Measurements from ENCODE around the gene KIF5A.
"Not testable (repeated sequence)": the region's sequence is repeated elsewhere in the genome, so short reads cannot be mapped to it uniquely, and the experiment has no call there.

KIF5A gene

DNA sequence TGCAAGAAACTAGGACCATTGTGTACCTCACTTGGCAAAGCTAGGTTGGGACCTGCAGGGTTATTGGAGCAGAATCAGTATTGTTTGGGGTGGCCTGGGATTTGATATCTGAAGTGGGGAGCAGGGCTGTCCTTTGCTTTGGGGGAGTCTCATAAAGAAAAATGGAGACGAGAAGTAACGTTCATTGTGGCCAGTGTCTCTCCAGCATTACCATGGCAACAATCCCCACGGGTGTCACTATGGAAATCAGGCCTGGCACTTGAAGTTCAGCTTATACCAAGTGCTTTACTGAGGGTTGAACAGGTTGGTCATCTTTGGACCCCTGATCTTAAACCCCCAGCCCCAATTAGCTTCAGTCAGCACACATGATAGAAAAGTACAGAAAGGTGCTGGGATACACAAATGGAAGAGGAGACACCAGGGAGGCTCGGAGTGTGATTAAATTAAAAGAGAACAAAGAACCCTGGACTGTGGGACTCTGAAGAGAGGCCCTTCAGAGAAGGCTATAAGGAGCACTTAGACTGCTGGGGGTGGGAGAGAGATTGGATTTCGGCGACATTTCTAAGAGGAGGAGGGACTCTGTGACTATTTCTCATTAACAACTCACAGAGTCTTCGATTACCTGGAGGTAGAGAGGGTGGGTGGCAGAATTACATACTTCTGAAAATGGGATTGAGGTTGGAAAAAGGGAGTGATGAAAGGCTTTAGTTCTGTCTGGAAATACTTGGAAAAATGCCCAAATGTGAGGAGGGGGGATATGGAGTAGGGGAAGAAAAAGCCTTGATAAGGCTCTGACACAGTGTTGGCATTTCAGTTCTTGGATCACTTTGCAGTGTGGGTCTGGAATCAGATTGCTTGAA, 3.7 kb downstream of the KIF5A start:
- DNase-seq, result peak in 1 of 51 donors; percentile 9

DNA sequence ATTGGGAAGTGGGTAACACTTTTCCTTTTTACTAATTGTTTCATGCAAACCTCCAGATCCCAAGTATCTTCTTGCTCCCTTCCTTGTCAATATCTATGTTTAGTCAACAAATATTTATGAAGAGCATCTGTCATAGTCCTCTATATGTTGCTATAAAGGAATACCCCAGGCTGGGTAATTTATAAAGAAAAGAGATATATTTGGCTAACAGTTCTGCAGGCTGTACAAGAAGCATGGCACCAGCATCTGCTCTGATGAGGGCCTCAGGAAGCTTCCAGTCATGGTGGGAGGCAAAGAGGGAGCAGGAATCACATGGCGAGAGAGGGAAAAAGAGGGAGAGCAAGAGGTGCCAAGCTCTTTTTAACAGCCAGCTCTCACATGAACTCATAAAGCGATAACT, 4.6 kb downstream of the KIF5A start:
- DNase-seq, result no peak

DNA sequence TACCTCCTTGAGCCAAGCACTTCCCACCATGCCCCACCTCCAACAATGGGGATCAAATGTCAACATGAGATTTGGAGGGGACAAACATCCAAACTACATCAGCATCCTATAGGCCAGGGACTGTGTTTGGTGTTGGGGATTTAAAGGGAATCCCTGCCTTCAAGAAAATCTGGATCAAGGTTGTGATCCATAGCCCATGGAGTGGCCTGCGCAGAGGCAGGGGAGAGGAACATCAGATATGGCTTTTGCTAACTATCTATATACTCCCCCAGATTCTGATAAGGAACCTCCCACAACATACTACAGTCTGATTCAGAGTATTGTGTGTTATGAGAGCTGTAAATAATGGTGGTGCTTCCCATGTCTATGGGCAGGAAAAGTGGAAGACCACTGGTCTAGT, 5.1 kb downstream of the KIF5A start:
- no peak for DNase-seq

DNA sequence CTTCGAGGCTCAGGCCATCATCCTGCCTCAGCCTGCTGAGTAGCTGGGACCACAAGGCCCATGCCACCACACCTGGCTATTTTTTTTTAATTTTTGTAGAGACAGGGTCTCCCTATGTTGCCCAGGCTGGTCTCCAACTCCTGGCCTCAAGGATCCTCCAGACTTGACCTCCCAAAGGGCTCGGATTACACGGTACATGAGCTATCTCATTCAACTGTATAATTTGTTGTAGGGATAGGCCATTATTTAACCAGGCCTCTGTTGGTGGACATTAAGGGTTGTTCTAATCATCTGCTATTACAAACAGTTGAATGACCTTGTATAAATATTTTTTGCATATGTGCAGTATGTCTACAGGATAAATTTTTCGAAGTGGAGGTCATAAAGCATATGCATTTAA, 9.0 kb downstream of the KIF5A start:
- no peak for DNase-seq

DNA sequence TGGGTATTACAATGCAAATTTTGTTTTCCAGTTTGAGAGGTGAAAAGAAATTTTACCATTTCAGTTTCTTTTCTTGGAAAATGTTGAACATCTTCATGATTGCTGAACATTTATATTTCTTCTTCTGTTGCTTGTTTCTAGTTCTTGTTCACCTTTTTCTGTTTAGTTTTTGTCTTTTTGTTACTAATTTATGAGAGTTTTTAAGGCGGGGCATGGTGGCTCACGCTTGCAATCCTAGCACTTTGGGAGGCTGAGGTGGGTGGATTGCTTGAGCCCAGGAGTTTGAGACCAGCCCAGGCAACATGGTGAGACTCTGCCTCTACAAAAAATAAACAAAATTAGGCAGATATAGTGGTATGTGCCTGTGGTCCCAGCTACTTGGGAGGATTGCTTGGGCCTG, 10.7 kb downstream of the KIF5A start:
- DNase-seq, result no peak

DNA sequence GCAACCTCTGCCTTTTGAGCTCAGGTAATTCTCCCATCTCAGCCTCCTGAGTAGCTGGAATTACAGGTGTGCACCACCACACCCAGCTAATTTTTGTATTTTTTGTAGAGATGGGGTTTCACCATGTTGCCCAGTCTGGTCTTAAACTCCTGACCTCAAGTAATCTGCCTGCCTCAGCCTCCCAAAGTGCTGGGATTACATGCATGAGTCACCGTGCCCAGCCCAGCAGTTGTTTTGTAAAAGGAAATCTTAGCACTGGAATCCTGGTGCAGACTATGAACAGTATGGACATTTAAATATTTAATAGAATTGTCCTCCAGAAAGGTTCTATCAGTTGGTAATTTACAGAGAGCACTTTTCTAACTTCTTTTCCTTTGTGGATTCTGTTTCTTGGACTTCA, 11.3 kb downstream of the KIF5A start:
- not testable (repeated sequence) for DNase-seq

DNA sequence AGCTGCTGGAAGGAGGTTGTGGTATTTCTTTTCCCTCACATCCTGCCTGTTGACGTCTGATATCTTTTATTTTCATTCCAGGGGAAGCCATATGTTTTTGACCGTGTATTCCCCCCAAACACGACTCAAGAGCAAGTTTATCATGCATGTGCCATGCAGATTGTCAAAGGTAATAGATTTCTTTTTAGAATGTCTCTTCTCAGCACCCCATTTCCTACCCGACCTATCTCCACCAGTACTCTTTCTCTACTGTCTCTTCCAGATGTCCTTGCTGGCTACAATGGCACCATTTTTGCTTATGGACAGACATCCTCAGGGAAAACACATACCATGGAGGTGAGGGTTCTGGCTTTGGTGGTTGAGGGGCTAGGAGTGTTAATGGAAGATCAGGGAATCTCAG, 13.5 kb downstream of the KIF5A start:
- no peak for DNase-seq

DNA sequence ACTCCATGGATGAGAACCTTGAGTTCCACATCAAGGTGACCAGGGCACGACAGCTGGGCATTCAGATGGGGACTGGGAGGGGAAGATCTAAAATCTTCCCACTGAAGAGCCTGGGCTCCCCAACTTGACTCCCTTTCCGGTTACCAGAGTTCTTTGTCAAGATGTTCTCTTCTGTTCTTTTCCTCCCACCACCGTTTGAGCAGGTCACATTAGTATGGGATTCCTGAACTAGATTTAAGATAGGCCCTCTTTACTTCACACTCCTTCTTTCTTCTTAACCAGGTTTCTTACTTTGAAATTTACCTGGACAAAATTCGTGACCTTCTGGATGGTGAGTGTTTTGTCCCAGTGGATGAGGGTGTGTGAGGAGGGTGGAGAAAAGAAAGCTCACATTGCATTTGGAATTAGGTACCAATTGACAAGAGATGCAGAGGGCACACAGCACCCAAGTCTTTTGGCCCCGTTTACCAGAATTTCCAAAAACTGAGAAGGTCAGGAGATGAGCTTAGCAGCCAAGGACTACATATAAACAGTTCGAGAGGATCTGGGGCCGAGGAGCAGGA, 14.4 kb downstream of the KIF5A start:
- no peak for DNase-seq

DNA sequence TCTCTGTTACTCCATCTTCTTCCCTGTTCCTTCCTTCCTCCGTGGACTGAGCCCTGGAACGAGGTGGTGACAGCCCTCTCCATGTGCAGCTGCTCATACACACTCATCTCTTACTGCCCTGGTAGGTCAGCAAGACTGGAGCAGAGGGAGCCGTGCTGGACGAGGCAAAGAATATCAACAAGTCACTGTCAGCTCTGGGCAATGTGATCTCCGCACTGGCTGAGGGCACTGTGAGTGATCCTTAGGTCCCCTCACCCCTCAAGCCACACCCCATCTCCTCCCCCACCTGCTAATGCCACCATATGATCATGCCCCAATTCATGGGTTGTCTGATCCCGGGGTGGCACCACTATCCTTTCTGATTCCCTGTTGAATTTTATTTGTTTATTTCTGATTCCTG, 19.0 kb downstream of the KIF5A start:
- no peak for DNase-seq

DNA sequence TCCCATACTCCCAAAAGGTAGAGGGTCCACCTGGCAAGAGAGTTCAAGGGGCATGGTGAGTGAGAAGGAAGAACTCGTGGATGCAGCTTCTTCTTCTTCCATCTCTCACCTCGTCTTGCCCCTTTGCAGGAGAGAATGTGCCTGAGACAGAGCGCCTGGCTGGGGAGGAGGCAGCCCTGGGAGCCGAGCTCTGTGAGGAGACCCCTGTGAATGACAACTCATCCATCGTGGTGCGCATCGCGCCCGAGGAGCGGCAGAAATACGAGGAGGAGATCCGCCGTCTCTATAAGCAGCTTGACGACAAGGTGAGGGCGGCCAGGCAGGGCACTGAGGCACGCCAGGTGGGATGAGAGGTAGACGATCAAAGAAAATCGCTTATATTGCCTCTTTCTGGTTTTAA, 20.0 kb downstream of the KIF5A start:
- DNase-seq, result no peak

DNA sequence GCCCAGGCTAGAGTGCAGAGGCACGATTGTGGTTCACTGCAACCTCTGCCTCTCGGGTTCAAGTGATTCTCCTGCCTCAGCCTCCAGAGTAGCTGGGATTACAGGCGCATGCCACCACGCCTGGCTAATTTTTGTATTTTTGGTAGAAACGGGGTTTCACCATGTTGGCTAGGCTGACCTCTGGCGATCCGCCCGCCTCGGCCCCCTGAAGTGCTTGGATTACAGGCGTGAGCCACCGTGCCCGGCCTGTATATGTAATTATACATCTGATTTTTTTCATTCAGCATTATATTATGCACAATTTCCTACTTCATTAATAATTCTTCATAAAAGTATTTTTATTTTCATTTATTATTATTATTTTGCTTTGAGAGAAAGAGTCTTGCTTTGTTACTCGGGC, 20.6 kb downstream of the KIF5A start:
- DNase-seq, result not testable (repeated sequence)

DNA sequence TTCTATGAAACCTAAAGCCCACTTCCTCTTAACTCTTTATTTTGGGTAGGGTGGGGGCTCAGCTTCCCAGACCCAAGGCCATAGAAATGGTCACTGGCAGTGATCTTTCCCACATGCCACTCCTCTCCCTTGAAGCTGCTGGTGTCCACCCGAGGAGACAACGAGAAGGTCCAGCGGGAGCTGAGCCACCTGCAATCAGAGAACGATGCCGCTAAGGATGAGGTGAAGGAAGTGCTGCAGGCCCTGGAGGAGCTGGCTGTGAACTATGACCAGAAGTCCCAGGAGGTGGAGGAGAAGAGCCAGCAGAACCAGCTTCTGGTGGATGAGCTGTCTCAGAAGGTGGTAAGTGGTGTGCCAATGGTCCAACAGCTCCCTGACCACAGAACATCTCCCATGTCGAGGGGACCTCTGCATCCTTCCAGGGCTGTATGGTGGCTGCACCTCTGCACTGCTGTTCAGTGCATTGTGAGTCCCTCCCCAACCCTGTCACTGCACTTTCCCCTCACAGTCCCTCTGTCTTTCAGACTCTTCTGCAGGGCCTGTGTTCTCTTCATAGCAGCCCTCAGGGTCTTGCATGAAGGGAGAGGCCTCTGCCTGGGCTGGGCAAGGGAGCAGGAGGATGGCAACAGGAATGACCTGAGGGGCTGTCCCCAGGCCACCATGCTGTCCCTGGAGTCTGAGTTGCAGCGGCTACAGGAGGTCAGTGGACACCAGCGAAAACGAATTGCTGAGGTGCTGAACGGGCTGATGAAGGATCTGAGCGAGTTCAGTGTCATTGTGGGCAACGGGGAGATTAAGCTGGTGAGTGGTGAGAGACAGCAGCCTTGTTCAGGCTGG, 22.3 kb downstream of the KIF5A start:
- no peak for DNase-seq

DNA sequence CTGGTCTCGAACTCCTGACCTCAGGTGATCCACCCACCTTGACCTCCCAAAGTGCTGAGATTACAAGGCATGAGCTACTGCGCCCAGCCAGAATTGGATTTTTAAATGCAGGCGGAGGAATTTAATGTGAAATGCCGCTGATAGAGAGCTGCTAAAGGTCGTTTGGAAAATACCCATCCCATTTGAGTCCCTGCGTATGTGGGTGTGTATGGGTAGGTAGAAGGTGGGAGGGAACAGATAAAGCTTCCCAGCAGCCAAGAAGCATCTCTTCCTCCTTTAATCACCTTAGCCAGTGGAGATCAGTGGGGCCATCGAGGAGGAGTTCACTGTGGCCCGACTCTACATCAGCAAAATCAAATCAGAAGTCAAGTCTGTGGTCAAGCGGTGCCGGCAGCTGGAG, 25.0 kb downstream of the KIF5A start:
- no peak for DNase-seq

DNA sequence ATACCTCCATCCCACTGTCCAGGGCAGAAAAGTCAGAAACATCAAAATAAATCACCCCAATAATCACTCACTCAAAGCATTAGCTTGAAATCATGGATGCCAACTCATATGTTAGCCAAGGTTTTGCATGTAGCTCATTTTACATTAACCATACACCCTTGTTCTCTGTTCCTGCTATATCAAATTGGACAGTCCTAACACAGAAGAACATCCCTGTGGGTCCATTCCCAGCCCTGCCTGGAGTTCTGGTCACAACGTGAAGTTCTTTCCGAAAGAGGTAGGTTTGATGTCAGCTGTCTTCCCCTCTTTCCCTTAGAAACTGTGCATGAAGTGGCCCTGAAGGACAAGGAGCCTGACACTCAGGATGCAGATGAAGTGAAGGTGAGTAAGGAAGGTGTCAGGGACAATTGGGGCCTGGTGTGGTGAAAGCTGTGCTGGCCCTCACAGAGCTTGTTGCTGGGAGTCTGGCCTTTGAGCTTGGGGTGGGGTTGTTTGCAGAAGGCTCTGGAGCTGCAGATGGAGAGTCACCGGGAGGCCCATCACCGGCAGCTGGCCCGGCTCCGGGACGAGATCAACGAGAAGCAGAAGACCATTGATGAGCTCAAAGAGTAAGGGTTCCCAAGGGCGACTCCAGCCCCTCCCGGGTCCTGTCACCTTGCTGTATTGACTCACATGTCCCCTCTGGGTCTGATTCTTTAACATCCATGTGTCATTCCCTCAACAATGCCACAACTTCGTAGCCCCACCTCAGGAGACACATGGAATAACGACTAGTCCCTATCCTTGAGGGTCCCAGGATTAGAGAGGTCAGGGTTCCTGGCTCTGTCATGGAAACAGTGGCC, 26.1 kb downstream of the KIF5A start:
- DNase-seq, result no peak

DNA sequence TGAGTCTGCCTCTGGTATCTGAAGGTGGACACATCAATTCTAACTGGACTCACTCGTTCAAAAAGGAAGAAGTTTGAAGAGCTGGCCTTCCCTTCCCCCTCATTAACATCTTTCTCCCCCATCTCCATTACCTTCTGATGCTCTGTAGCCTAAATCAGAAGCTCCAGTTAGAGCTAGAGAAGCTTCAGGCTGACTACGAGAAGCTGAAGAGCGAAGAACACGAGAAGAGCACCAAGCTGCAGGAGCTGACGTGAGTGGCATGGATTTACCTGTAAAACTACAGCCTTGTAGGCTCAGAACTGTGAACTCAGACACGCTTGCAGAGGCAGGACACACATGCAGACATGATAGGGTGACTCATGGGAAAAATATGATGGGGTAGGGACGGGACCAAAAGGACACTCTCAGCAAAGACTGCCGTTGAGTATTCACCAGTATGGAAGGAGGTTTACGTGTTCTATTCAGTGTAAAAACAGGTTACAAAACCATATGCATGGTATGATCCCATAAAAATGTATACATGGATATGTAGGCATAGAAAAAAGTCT, 26.8 kb downstream of the KIF5A start:
- DNase-seq, result no peak

DNA sequence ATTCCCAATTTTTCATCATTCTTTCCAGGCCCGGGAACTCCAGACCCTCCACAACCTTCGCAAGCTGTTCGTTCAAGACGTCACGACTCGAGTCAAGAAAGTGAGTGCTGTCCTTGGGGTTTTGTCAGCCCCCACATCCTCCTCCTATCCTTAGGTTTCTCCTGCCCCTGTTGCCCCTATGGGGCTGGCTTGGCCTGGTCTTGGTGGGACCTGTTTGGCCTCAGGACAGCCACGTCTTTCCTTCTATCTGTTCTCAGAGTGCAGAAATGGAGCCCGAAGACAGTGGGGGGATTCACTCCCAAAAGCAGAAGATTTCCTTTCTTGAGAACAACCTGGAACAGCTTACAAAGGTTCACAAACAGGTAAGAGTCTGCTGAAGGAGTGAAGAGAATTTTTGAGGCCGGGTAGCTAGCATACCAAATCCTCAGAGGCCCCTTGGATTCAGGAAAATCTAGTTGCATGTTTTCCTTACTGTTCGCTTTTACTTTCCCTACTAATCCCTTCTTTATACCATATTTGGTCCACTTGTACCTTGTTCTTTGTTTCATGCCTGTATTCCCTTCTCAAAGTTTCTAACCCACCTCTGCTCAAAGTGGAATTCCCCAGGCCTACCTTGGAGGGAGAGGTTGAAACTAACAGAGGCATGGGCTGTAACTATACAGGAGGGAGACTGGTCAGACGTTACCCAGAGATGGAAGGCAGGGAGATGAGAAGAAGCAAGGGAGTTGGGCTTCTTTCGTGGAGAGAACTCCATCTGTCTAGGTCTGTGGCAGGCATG, 28.3 kb downstream of the KIF5A start:
- no peak for DNase-seq

DNA sequence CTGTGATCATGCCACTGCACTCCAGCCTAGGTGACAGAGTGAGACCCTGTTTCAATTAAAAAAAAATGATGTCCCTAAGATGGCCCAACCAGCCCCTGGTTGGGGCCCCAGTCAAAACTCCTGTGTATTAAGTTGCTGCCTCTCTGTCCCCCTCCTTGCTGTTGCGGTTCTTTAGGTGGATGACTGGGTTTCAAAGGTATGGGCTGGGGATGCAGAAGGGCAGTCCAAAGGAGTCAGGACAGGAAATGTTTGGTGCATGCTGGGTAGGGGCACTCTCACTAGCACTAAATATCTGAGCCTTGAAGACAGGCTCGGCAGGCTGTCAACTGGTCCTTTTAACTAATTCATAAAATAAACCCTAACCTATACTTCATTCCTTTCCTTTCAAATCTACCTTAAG, 29.2 kb downstream of the KIF5A start:
- DNase-seq, result no peak

DNA sequence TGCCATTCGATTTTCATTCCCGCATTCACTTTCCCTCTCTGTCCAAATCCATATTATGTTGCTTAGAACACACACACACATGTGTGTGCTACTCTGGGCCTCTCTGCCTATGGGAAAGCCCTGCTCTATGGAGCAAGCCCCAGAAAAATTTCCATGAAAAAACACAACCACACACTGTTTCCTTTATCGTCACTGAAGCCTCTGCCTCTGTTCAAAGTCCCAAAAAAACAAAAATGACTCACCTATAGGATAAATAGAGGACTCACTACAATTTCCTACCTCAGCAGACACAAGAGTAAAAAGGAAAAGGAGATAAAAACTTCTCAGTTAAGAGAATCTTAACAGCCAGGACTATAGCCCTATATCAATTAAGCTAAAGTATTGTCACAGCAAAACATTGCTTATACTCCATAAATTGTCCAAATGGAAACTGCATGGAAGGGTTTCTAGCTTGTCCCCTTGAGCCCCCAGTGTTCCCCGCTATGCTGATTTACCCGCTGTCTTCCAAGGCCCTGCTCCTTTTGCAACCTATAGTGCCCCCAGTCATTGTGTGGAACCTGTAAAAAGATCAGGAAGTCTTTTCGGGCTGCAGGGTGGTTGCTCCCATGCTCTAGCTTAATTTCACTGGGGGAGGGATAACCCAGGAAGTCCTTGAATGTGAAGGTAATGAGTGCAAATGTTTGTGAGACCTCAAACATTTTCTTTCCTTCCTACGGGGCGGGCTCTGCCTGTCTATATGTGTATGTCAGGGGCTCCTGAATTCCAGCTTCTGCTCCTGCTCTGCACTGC, 30.0 kb downstream of the KIF5A start:
- no peak for DNase-seq

DNA sequence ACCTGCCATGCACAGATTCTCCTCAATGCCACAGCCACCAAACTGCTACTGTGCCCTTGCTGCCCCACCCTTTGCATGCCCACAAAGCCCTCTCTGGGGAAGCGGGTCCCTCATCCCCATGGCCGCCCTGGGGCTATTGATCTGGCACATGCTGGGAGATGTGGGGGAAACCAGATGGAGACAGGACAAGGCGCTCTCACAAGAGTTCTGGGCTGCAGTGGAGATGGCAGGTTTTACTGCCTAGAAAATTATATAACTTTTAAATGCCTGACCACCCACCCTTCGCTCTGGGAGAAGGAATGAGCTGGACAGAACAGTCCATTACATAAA, 30.6 kb downstream of the KIF5A start:
- DNase-seq, result no peak

DNA sequence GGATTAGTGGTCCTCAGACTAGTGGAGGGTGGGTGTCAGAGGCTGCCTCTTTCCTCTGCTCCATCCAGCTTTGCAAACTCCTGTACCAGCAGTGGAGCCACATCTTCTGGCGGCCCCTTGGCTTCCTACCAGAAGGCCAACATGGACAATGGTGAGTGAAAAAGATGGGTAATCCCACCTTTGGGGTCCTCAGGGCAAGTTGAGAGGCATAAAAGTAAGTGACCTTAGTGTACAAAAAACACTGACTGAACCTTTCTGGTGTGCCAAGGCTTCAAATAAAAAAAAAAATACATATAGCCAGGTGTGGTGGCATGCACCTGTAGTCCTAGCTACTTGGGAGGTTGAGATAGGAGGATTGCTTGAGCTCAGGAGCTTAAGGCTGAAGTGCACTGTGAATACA, 32.0 kb downstream of the KIF5A start:
- DNase-seq, result no peak
